Measurements from ENCODE around the gene MLLT3. TPM values are rescaled to one million over a fixed set of nuclear protein-coding genes. Genes with fewer than 3 reads are reported as not detected.

The MLLT3 gene
- total RNA-seq, 4 donors from 2014 or later, result 2.1 to 30.4 (median 14.0) TPM

- Histone ChIP-seq H3K36me3 (no peaks in the 10 kb centered on the region), H3K9me3 (no peaks in the 10 kb centered on the region), H3K27me3 (no peaks in the 10 kb centered on the region), H3K27ac (no peak overlapping the region), H3K4me1 (no peaks in the 10 kb centered on the region), H3K4me3 (no peak overlapping the region)
- no peak for DNase-seq
- TF ChIP-seq, protein P1, sequence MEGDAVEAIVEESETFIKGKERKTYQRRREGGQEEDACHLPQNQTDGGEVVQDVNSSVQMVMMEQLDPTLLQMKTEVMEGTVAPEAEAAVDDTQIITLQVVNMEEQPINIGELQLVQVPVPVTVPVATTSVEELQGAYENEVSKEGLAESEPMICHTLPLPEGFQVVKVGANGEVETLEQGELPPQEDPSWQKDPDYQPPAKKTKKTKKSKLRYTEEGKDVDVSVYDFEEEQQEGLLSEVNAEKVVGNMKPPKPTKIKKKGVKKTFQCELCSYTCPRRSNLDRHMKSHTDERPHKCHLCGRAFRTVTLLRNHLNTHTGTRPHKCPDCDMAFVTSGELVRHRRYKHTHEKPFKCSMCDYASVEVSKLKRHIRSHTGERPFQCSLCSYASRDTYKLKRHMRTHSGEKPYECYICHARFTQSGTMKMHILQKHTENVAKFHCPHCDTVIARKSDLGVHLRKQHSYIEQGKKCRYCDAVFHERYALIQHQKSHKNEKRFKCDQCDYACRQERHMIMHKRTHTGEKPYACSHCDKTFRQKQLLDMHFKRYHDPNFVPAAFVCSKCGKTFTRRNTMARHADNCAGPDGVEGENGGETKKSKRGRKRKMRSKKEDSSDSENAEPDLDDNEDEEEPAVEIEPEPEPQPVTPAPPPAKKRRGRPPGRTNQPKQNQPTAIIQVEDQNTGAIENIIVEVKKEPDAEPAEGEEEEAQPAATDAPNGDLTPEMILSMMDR (IDR thresholded peaks at IDR 0.05), result no peak
- no peak for TF ChIP-seq POLR2A (IDR thresholded peaks at IDR 0.05)
- intact Hi-C loops (cut with DNase I; ENCODE audit: low total_unique reads), result no loop called here
Observed at GRCh38 chr9:20630241-20630943, 8.1 kb upstream of the MLLT3 start.

- Histone ChIP-seq H3K36me3 (no peaks in the 10 kb centered on the region), H3K27ac (no peak overlapping the region), H3K4me1 (no peaks in the 10 kb centered on the region), H3K27me3 (no peaks in the 10 kb centered on the region), H3K4me3 (no peak overlapping the region), H3K9me3 (no peaks in the 10 kb centered on the region)
- DNase-seq, result no peak
- TF ChIP-seq POLR2A (IDR thresholded peaks at IDR 0.05), result no peak
- TF ChIP-seq, protein P1 (IDR thresholded peaks at IDR 0.05), result peak in 1 of 4 experiments; percentile 15
- intact Hi-C loops (cut with DNase I; ENCODE audit: low total_unique reads), result no loop called here
Observed at GRCh38 chr9:20625003-20625349, 2.7 kb upstream of the MLLT3 start.

- Histone ChIP-seq H3K27me3 (no peaks in the 10 kb centered on the region), H3K9me3 (no peaks in the 10 kb centered on the region), H3K4me3 (peak overlapping the region in 1 of 2 donors; percentile 77), H3K27ac (peak overlapping the region; percentile 92 to 96), H3K4me1 (no peaks in the 10 kb centered on the region), H3K36me3 (no peaks in the 10 kb centered on the region)
- intact Hi-C loops (cut with DNase I; ENCODE audit: low total_unique reads), result no loop called here
- no peak for TF ChIP-seq POLR2A (IDR thresholded peaks at IDR 0.05)
- TF ChIP-seq, protein P1 (IDR thresholded peaks at IDR 0.05), result peak; percentile 64 to 82 (median 78)
- peak; percentile 45 to 60 for DNase-seq
Observed at GRCh38 chr9:20624201-20625002, 2.1 kb upstream of the MLLT3 start.

- H3K9me3 ChIP-seq, result no peaks in the 10 kb centered on the region
- TF ChIP-seq, protein P1 (IDR thresholded peaks at IDR 0.05), result no peak
- no peak for TF ChIP-seq POLR2A (IDR thresholded peaks at IDR 0.05)
- DNase-seq, result no peak
- intact Hi-C loops (cut with DNase I; ENCODE audit: low total_unique reads), result no loop called here
- peak overlapping the region; percentile 92 to 96 for H3K27ac ChIP-seq
- peak overlapping the region; percentile 77 to 84 for H3K4me3 ChIP-seq
- no peaks in the 10 kb centered on the region for H3K36me3 ChIP-seq
- no peaks in the 10 kb centered on the region for H3K27me3 ChIP-seq
- no peaks in the 10 kb centered on the region for H3K4me1 ChIP-seq
Observed at GRCh38 chr9:20623748-20624124, 1.4 kb upstream of the MLLT3 start.

Data from uterus (tissue), 4 donors.